Activated CD8-positive, alpha-beta memory T cell treated with anti-CD3 and anti-CD28 coated beads for 1 hour (primary cell): ENCODE results near the gene PTPRA.
A peak's percentile ranks its signal among the peaks of the same experiment; 100 is the strongest.
"Not testable (repeated sequence)": the region's sequence is repeated elsewhere in the genome, so short reads cannot be mapped to it uniquely, and the experiment has no call there.

Source experiments
- DNase-seq, 2 donors: peaks; one replicate each; pipeline ENCODE4 v3.0.0-alpha.2; 2020; ENCODE audit warnings: low read depth in 1 of 2; ENCODE audit errors: extremely low read depth in 1 of 2

PTPRA gene, protein sequence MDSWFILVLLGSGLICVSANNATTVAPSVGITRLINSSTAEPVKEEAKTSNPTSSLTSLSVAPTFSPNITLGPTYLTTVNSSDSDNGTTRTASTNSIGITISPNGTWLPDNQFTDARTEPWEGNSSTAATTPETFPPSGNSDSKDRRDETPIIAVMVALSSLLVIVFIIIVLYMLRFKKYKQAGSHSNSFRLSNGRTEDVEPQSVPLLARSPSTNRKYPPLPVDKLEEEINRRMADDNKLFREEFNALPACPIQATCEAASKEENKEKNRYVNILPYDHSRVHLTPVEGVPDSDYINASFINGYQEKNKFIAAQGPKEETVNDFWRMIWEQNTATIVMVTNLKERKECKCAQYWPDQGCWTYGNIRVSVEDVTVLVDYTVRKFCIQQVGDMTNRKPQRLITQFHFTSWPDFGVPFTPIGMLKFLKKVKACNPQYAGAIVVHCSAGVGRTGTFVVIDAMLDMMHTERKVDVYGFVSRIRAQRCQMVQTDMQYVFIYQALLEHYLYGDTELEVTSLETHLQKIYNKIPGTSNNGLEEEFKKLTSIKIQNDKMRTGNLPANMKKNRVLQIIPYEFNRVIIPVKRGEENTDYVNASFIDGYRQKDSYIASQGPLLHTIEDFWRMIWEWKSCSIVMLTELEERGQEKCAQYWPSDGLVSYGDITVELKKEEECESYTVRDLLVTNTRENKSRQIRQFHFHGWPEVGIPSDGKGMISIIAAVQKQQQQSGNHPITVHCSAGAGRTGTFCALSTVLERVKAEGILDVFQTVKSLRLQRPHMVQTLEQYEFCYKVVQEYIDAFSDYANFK

DNA sequence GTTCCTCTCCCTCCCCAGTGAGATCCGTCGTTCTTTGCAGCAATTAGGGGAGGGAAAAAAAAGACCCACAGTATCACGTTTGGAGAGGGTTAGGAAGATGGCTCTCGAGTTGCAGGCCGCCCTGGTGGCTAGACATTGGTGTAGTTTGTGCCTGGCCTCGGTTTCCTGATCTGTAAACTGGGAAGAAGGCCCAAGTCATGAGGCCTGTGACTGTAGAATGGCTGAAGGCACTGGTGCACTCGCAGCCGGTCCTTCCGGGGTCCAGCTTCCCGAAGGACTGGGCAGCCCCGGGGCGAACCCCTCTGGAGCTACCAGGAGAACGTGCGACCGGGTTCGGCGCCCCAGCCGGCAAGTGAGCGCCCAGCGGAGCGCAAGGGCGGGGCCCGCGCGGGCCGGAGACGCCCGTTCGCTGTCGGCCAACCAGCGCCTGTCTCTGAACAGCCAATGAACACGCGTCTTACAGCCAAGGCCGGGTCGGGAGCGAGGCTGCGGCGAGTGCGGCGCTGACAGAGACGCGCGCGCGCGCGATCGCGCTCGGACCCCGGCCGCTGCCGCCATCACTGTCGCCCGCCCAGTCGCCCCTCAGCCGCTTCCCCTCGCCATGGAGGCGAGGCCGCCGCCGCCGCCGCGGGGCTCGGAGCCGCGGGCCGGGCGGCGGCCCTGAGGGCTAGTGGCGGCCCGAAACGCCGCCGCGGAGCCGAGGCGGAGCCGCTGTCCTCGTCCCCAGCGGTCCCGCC is at the start of gene PTPRA:
Gene PTPRA (plus strand): TSS at position 472 of the 737 bp plus-strand sequence. CDS start 90,797 bp downstream, outside the sequence.
- peak; percentile 68 to 87 for DNase-seq

DNA sequence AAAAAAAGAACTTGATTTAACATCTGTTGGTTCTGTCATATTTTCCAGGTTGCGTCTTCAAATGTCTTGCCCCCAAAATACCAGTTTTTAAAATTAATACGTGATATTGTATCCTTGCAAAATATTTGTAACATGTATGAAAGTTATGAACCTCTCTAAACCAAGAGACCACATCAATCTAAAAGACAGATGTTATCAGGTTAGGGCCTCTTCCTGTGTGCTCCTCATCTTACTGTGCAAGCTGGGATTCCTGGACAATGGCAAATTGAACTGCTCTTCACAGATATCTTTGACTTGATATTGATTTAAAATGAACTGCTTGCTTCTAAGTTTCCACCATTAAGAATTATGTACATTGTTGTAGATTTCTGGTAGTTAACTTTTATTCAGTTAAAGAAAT is 47.5 kb upstream of the PTPRA start:
- no peak for DNase-seq

DNA sequence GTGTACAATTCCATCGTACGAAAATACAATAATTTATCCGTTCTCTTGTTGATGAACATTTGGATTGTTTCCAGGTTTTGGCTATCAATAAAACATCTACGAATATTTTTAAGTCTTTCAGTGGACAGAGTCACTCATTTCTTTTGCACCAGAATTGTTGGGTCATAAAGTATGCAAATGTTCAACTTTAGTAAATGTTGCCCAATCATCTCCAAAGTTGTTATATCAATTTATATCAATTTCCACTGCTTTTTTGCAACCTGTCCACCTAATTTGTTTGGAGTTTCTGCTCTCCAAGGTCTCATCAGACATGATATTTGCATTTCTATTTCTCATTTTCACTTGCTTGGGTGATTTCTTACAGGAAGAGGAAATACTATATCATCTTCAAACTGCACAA is 46.6 kb upstream of the PTPRA start:
- DNase-seq: no peak

DNA sequence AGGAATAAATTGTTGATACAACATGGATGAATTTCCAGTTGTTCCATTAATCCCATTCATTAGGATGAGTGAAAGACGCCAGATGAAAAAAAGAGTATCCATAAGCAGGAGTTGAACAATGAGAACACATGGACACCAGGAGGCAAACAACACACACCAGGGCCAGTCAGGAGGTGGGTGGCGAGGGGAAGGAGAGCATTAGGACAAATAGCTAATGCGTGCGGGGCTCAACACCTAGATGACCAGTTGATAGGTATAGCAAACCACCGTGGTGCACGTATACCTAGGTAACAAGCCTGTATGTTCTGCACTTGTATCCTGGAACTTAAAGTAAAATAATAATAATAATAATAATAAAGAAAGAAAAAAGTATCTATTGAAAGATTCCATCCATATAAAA is 43.9 kb upstream of the PTPRA start:
- no peak for DNase-seq

DNA sequence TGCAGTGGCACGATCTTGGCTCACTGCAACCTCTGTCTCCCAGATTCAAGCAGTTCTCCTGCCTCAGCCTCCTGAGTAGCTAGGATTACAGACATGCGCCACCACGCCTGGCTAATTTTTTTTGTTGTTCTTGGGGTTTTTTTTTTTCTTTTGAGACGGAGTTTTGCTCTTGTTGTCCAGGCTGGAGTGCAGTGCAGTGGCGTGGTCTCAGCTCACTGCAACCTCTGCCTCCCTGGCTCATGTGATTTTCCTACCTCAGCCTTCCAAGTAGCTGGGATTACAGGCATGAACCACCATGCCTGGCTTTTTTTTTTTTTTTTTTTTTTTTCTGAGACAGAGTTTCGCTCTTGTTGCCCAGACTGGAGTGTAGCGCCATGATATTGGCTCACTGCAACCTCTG is 42.1 kb upstream of the PTPRA start:
- not testable (repeated sequence) for DNase-seq

DNA sequence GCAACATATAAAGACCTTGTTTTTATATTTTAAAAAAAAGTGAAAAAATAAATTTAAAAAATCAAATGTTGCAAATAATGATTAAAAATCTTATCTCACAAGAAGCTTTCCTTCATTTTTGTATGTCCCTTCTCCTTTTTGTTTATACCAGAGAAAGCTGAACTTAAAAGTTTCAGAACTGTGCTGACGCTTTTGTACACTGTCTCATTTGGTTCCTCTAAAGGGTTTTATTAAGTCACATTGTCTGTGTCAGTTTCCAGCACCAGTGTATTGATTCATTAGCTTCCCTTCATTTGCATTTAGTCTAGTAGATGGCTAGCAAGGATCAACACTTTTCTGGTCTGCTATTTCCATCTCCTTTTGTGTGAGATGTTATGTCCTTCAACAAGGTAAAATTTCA is 39.5 kb upstream of the PTPRA start:
- no peak for DNase-seq

DNA sequence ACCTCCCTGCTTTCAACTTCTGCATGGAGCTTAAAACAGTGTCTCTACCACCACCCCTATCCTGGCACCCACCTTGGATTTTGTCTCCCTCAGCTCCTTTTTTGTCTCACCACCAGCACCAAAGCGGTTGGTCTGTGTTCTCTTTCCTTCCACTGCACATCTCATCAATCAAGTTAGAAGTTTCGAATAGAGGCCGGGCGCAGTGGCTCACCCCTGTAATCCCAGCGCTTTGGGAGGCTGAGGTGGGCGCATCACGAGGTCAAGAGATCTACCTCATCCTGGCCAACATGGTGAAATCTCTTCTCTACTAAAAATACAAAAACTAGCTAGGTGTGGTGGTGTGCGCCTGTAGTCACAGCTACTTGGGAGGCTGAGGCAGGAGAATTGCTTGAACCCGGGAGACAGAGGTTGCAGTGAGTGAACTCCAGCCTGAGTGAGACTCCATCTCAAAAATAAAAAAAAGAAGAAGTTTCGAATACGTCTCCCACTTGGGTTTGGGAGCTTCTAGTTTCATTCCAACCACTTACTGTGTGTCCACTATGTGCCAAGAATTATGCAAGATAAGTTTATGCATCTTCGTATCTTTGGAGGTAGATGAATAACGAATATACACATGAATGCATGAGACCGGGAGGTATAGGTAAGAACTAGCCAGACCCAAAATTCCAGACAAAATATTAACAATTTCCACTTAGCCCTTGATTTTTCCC is 38.7 kb upstream of the PTPRA start:
- DNase-seq: no peak

DNA sequence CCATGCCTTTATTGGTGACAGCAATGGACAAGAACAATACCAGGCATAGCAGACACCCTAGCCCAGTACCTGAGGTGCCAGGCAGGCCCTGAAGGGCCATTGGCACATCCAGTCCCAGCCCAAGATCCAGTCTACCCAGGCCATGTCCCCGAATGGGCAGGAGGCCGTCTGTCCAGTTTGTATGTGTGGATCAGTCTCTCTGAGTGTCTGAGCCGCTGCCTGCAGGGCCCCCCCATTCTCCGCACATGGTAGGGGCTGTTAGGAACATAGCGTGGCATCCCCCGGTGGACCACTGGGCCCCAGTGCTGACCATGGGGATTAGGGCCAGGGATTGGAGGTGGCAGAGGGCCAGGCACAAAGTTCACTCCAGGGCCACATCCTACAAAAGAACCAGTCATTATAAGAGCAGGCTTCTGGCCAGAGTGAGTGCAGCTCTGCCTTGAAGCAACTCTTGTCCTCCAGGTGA is 37.9 kb upstream of the PTPRA start:
- no peak for DNase-seq

DNA sequence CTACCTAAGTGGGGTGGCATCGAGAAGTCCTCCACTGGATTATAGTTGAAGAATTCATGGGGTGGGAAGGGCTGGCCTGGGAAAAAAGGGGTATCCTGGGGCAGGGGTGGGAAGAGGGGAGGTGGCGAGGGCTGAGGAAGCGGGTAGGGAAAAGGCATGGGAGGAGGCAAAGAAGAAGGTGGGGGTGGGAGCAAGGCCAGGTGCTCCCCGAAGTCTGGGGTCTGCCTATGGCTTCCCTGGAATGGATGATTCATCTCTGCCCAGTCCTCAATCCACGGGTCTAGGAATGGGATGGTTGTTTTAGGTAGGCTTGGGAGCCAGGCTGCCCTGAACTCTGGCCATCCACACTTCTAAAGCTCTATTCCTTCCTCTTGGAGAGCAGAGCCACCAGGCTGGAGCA is 37.2 kb upstream of the PTPRA start:
- DNase-seq: no peak

DNA sequence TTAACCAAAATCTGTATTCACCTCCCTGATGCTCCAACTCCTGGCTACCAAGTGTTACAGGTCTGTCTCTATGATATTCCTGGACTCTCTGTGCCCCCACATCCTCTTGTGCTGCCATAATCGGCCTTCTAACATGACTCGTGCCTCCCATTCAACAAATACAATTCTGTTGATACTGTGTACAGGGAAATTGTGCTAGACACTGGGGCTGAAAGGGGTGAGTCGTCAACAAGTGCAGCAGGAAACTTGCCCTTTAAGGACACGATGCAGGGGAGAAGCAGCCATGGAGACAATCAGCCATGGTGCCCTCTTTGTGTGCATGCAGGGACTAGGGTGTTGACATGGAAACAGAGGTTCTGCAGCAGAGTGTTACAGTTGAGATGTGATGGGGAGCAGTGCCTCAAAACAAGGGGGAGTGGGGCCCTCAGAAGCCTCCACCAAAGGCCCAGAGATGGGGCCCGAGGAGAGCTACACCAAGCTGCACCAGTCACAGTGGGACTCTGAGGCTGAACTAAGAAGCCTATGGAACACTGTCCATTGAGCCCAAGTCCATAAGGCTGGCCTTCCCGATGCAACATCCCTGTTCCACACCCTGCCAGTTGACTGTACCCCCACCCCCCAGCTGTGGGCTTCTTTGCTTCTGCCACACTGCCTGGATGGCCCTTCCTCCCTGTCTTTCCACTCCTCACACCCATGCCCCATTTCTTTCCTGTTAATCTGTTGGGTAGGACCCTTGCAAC is 35.9 kb upstream of the PTPRA start:
- DNase-seq: no peak

DNA sequence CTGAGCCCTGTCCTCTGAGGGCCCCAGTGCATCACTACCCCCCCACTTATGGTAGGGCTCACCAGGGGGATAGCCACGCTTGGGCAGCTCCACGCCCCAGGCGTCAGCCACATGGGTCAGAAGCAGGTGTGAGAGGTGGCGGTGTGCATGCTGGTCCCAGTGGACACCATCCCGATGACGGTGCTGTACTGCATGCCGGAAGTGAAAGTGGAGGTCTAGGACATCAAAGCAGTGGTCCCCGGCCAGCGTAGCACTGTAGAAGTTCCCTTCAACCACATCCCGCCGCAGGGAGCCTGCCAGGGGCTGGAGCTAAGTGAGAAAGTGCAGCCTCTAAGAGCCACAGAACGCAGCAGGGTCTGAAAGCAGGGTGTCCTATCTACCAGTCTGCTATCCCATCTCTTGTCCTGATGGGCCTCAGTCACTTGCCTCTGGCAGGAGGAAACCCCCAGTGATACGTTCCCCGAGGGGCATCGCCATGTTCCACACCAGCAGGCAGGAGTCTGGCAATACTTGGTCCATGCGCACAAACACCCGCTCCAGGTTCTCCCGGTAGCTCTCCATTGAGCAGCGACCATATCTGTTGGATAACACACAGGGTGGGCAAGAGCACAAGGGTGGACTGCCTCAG is 35.0 kb upstream of the PTPRA start:
- DNase-seq: no peak

DNA sequence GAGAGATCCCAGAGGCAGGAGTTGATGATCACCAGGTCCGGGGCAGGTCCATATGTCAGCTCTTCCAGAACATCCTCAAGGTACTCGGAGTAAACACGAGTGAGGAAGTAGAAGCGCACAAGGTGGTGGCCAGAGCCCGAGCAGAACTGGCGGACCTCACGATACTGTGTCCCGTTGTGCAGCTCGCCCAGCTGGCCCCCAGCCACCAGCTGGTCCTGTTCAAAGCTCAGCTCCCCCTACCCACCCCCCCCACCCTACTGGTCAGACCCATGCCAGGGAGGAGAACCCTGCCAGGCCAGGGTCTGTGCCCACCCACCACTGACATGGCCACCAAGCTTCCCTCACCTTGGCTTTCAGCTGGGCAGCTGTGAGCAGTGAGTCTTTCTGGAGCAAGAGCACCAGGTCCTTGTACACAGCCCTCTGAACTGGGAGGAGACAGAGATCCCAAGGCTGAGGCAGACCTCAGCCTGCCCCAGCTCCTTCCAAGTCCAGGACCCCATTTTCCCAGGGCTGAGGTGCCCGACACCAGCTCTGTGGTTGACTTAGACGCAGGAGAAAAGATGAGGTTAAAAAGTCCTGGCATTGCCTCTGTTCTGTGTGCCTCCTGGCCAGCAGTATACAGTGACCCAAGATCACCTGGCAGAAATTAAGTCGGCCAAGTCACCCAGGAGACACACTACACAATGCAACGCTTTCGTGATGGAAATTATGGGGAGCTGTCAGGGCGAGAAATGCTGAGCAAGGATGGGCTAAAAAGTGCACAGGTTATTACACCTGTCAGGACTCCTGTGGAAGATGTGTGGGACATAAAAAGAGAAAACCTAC is 34.2 kb upstream of the PTPRA start:
- DNase-seq: no peak

DNA sequence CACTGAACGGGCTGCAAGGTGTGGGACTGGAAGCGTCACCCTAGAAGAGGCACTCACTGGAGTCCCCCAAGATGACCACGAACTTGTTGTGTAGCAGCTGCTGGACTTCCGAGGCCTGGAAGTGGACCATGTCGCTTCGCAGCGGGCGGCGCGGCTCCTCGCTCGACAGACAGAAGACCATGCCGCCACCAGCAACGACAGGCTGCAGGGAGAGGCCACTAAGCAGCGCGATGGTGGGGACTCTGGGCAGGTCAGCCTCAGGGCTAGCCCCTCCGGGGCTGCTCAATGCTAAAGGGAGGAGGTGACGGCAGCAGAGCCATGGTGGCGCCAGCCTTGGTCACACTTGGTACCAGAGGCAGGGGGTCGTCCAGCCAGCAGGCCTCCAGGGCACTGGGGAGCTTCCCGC is 33.5 kb upstream of the PTPRA start:
- DNase-seq: no peak

DNA sequence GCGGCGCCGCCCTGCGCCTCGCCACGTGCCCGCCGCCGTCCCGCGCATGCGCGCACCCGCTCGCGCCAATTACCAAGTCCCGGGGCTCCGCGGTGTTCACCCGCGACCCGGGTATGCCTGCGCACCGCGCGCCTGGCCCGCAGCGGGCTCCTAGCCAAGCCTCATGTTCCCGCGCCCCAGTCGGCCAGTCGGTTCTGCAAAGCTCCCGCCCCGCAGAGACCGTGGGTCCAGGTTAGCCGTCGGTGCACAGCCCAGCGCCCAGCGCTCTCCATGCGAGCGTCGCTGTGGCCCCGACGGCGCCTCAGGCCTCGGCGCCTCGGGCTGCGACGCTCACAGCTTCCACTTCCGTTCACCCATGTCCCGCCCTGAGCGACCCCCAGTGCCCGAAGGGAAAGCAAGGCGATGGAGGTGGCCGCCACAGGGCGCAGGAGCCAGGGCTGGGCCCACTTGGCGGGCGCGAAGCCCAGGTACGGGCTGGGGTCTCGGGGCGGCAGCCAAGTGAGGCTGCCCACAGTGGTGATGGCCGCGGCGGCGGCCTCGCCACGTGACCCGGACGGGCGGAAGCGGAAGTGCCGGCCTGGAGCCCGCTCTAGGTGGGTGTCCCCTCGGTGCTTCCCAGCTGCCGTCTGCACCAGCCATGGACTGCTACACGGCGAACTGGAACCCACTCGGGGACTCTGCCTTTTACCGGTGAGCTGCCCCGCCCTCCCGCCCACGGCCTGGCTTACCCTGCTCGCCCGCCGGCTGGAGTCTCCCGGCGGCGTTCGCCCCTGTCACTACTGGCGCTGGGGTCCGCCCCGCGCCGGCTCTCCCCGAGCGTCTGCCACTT is 32.9 kb upstream of the PTPRA start, which contains the start of the genes PCED1A and VPS16:
Gene PCED1A (minus strand): TSS at position 518 of the 829 bp plus-strand sequence. CDS start 743 bp downstream, outside the sequence.
Gene VPS16 (plus strand): TSS at position 608 of the 829 bp plus-strand sequence. CDS start 30 bp downstream, at position 638.
- DNase-seq: peak; percentile 56 to 84

DNA sequence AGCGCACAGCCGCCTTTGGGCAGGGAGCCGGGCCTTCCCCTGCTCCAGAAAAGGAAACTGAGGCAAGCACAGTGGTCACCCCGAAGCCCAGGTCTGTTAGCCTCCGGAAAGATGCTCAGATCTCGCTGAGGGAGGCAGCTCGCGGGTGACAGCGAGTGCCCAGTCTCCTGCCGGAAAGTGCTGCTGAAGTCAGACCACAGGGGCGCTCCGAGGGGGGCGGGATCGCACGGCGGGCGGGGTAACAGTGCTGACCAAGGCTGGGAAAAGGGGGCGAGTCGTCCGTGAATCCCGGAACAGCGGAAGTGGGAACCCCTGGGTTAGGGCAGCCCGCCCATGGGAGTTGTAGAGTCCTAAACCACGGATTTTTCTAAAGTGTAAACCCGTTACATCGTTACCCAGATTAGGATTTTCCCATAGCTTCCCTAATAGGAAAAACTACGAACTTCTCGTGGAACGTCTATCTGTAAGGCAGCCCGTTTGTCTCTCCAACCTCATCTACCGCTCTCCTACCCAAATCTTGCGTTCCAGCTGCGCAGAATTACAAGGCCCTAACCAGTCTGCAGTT is 32.2 kb upstream of the PTPRA start:
- DNase-seq: no peak

DNA sequence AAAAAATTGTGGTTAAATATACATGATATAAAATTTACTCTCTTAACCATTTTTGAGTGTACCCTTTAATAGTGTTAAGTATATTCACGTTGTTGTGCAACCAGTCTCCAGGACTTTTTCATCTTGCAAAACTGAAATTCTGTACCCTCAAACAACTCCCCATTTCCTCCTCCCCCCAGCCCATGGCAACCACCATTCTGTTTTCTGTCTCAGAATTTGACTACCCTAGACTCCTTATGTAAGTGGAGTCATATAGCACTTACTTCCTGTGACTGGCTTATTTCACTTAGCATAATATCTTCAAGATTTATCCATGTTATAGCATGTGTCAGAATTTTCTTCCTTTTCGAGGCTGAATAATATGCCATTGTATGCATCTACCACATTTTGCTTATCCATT is 27.7 kb upstream of the PTPRA start:
- no peak for DNase-seq

DNA sequence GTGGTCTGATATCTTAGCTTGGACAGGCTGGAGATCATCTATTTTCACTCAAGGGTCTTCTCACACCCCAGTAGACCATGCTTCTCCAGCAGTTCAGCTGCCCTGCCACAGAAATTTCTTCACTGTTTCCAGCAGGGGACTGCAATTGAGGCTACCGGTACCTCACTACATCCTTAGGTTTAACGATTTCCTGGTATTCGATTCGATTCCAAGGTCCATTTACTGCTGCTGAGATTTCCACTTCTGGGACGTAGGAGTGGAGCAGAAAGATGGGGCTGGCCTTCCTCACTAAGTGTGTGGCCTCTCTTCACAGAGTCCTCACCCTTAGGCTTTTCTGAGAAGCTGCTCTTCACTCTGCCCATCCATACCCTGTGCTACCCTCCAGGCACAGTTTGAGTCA is 26.6 kb upstream of the PTPRA start:
- DNase-seq: no peak
